PC-3 (cell line): ENCODE data around the gene PRR15. TPM values are rescaled to one million over a fixed set of nuclear protein-coding genes. Genes with fewer than 3 reads are reported as not detected.

ENCODE experiments used
- ATAC-seq: fragments of 200-7000 bp; cut with Tn5 transposase; 2 replicates; pipeline ENCODE4 v1.9.1; 2020; ENCODE audit warnings: mild to moderate bottlenecking, moderate library complexity
- BruUV-seq: library from RNA; stranded (reverse); fragments of 400-500 nt; replicated peaks from 2 replicates; lab custom pipeline; 2021; lab: Mats Ljungman, UMichigan
- CTCF ChIA-PET: fragments of 300-600 bp; sonication (Branson Sonifier 250); formaldehyde crosslinking; loops from one replicate; lab custom pipeline; 2022; ENCODE audit warnings: antibody characterized with exemption; lab: Charles Lee
- POLR2A ChIA-PET: fragments of 300-600 bp; sonication (Branson Sonifier 250); formaldehyde crosslinking; loops from one replicate; lab custom pipeline; 2022; ENCODE audit warnings: antibody characterized with exemption; ENCODE audit not compliant: unreplicated experiment; lab: Charles Lee
- DNase-seq: peaks from one replicate; pipeline ENCODE4 v3.0.0-alpha.2; 2015
- H2AFZ ChIP-seq: fragments of 300-600 bp; sonication (generic); 2 replicates; pipeline ENCODE4 v1.6.0; 2016; ENCODE audit warnings: antibody characterized with exemption, low read length
- H3F3A ChIP-seq: fragments of 300-600 bp; sonication (generic); one replicate; pipeline ENCODE4 v1.6.0; 2017; ENCODE audit warnings: antibody characterized with exemption, low read length, control low read depth, mild to moderate bottlenecking; ENCODE audit not compliant: unreplicated experiment
- H3K27ac ChIP-seq: fragments of 300-600 bp; sonication (generic); 2 replicates; pipeline ENCODE4 v1.5.1; 2016; ENCODE audit warnings: mild to moderate bottlenecking, low read length
- H3K27me3 ChIP-seq: fragments of 300-600 bp; sonication (generic); 2 replicates; pipeline ENCODE4 v1.6.1; 2016; ENCODE audit warnings: low read length, mixed read lengths
- H3K36me3 ChIP-seq: fragments of 300-600 bp; sonication (generic); 2 replicates; pipeline ENCODE4 v1.6.1; 2016; ENCODE audit warnings: low read depth, mixed run types, low read length, mixed read lengths
- H3K4me1 ChIP-seq: fragments of 300-600 bp; sonication (generic); 2 replicates; pipeline ENCODE4 v1.5.1; 2016; ENCODE audit warnings: low read length; ENCODE audit not compliant: insufficient read depth
- H3K4me2 ChIP-seq: fragments of 300-600 bp; sonication (generic); 2 replicates; pipeline ENCODE4 v1.6.0; 2016; ENCODE audit warnings: low read length
- H3K4me3 ChIP-seq: fragments of 300-600 bp; sonication (generic); 2 replicates; pipeline ENCODE4 v1.5.1; 2016; ENCODE audit warnings: mild to moderate bottlenecking, low read length, mixed read lengths
- H3K79me2 ChIP-seq: fragments of 300-600 bp; sonication (generic); 2 replicates; pipeline ENCODE4 v1.6.1; 2017; ENCODE audit warnings: low read length, mixed read lengths
- H3K9ac ChIP-seq: fragments of 300-600 bp; sonication (generic); 2 replicates; pipeline ENCODE4 v1.6.0; 2016; ENCODE audit warnings: mild to moderate bottlenecking, low read length
- H3K9me2 ChIP-seq: fragments of 300-600 bp; sonication (generic); replicated peaks from 2 replicates; pipeline ENCODE4 v1.6.1; 2016; ENCODE audit warnings: mixed run types, low read length, mixed read lengths
- H3K9me3 ChIP-seq: fragments of 300-600 bp; sonication (generic); 2 replicates; pipeline ENCODE4 v1.6.1; 2016; ENCODE audit warnings: low read length, mixed read lengths
- H4K20me1 ChIP-seq: fragments of 300-600 bp; sonication (generic); 2 replicates; pipeline ENCODE4 v1.6.1; 2016; ENCODE audit warnings: low read length, mixed read lengths
- CTCF ChIP-seq: fragments of 300-600 bp; sonication (generic); conservative IDR thresholded peaks from 2 replicates; pipeline ENCODE4 v1.5.1; 2017; ENCODE audit warnings: antibody characterized with exemption, low read depth, mild to moderate bottlenecking, low read length
- EZH2 ChIP-seq: fragments of 300-600 bp; sonication (generic); IDR thresholded peaks from one replicate; pipeline ENCODE4 v1.6.1; 2017; ENCODE audit warnings: antibody characterized with exemption, mild to moderate bottlenecking, low read length; ENCODE audit not compliant: unreplicated experiment
- EZH2phosphoT487 ChIP-seq: fragments of 300-600 bp; sonication (generic); IDR thresholded peaks from 2 replicates; pipeline ENCODE4 v1.6.1; 2018; ENCODE audit warnings: mild to moderate bottlenecking, antibody characterized with exemption, low read length, borderline replicate concordance
- intact Hi-C: fragments of 100-400 bp; cut with micrococcal nuclease; formaldehyde crosslinking; loops from 2 replicates; pipeline ENCODE4 v1.9.0; 2023
- total RNA-seq: library from RNA; depleted of rRNA; stranded (reverse); fragments of >200 nt; gene quantifications from 2 replicates; pipeline ENCODE4 v1.2.3, GENCODE V29; 2014

The PRR15 gene
- total RNA-seq, 1 experiment from 2014 or later, result 23.4 TPM

GRCh38 chr7:29596593-29597178 is 33.1 kb downstream of the PRR15 start:
- H4K20me1 ChIP-seq, result no peaks in the 10 kb centered on the region
- intact Hi-C loops, result no loop called here
- H3F3A ChIP-seq, result no peaks in the 10 kb centered on the region
- DNase-seq (no peak), ATAC-seq (no peak)
- H3K79me2 ChIP-seq, result no peaks in the 10 kb centered on the region
- peaks cover 18% of the 10 kb centered on the region for H3K4me1 ChIP-seq
- H3K9me2 ChIP-seq, result no peaks in the 10 kb centered on the region
- TF ChIP-seq EZH2phosphoT487 (no peak), CTCF (no peak), EZH2 (no peak)
- no TSS peak for BruUV-seq
- H3K27ac ChIP-seq, result no peak overlapping the region
- CTCF ChIA-PET, result no interaction called here
- H3K4me3 ChIP-seq, result no peak overlapping the region
- H3K4me2 ChIP-seq, result no peak overlapping the region
- H3K9ac ChIP-seq, result no peak overlapping the region
- POLR2A ChIA-PET, result no interaction called here
- no peaks in the 10 kb centered on the region for H3K9me3 ChIP-seq
- H2AFZ ChIP-seq, result no peak overlapping the region
- H3K27me3 ChIP-seq, result no peaks in the 10 kb centered on the region
- H3K36me3 ChIP-seq, result no peaks in the 10 kb centered on the region

- peak; percentile 53 for DNase-seq
- H3K79me2 ChIP-seq, result no peaks in the 10 kb centered on the region
- H3K4me2 ChIP-seq, result no peak overlapping the region
- H3K27me3 ChIP-seq, result no peaks in the 10 kb centered on the region
- BruUV-seq, result no TSS peak
- no peaks in the 10 kb centered on the region for H3K36me3 ChIP-seq
- CTCF ChIA-PET, result no interaction called here
- H4K20me1 ChIP-seq, result no peaks in the 10 kb centered on the region
- no peak overlapping the region for H3K27ac ChIP-seq
- no peaks in the 10 kb centered on the region for H3K9me2 ChIP-seq
- TF ChIP-seq CTCF, result no peak
- no peak for TF ChIP-seq EZH2
- no peak for TF ChIP-seq EZH2phosphoT487
- H3K9ac ChIP-seq, result no peak overlapping the region
- ATAC-seq, result peak; percentile 59
- H3K4me3 ChIP-seq, result no peak overlapping the region
- H3F3A ChIP-seq, result no peaks in the 10 kb centered on the region
- POLR2A ChIA-PET, result no interaction called here
- intact Hi-C loops, result no loop called here
- H2AFZ ChIP-seq, result no peak overlapping the region
- no peaks in the 10 kb centered on the region for H3K9me3 ChIP-seq
- H3K4me1 ChIP-seq, result peaks cover 18% of the 10 kb centered on the region
Measured at GRCh38 chr7:29597266-29597665, 33.6 kb downstream of the PRR15 start.

GRCh38 chr7:29598137-29598536 is 34.5 kb downstream of the PRR15 start:
- no peak for DNase-seq
- no peak overlapping the region for H3K4me2 ChIP-seq
- H3K27ac ChIP-seq, result no peak overlapping the region
- H3K79me2 ChIP-seq, result no peaks in the 10 kb centered on the region
- H3K9ac ChIP-seq, result no peak overlapping the region
- no peak for ATAC-seq
- H2AFZ ChIP-seq, result no peak overlapping the region
- BruUV-seq, result no TSS peak
- TF ChIP-seq CTCF (no peak), EZH2phosphoT487 (no peak), EZH2 (no peak)
- peaks cover 9% of the 10 kb centered on the region for H3K4me1 ChIP-seq
- H3K27me3 ChIP-seq, result no peaks in the 10 kb centered on the region
- no peaks in the 10 kb centered on the region for H4K20me1 ChIP-seq
- ChIA-PET CTCF (no interaction called here), POLR2A (interaction anchor here (0.6 kb wide), 1 partner anchor 149 kb away, joined by 5 read pairs; no protein-coding TSS in a partner anchor)
- no peak overlapping the region for H3K4me3 ChIP-seq
- H3K9me2 ChIP-seq, result no peaks in the 10 kb centered on the region
- no peaks in the 10 kb centered on the region for H3K36me3 ChIP-seq
- H3F3A ChIP-seq, result no peaks in the 10 kb centered on the region
- intact Hi-C loops, result no loop called here
- no peaks in the 10 kb centered on the region for H3K9me3 ChIP-seq
